NCI-H510A (cell line): ENCODE measurements around the gene PRKAG2.
"Not testable (repeated sequence)": the region's sequence is repeated elsewhere in the genome, so short reads cannot be mapped to it uniquely, and the experiment has no call there.

Source experiments
- DNase-seq: peaks from one replicate; lab custom pipeline; 2025; lab: John Stamatoyannopoulos, UW

The PRKAG2 gene

GRCh38 chr7:151876899-151877777 is at the start of gene PRKAG2:
Gene PRKAG2 (minus strand): TSS chr7:151877115. CDS start chr7:151876620, 495 bp downstream.
- DNase-seq, result no peak

GRCh38 chr7:151926336-151926712 is 49.4 kb upstream of the PRKAG2 start:
- no peak for DNase-seq

GRCh38 chr7:151925446-151926335 is 48.8 kb upstream of the PRKAG2 start:
- DNase-seq, result no peak

- no peak for DNase-seq
Measured at GRCh38 chr7:151924508-151924907, 47.6 kb upstream of the PRKAG2 start.

GRCh38 chr7:151924001-151924400 is 47.1 kb upstream of the PRKAG2 start:
- DNase-seq, result no peak

GRCh38 chr7:151923097-151923876 is 46.4 kb upstream of the PRKAG2 start:
- DNase-seq, result no peak

- no peak for DNase-seq
Measured at GRCh38 chr7:151921451-151921850, 44.5 kb upstream of the PRKAG2 start.

- no peak for DNase-seq
Measured at GRCh38 chr7:151920488-151920887, 43.6 kb upstream of the PRKAG2 start.

GRCh38 chr7:151919595-151919994 is 42.7 kb upstream of the PRKAG2 start:
- no peak for DNase-seq

GRCh38 chr7:151918510-151918843 is 41.6 kb upstream of the PRKAG2 start:
- no peak for DNase-seq

- DNase-seq, result no peak
Measured at GRCh38 chr7:151917791-151918509, 41.0 kb upstream of the PRKAG2 start.

GRCh38 chr7:151914051-151914450 is 37.1 kb upstream of the PRKAG2 start:
- DNase-seq, result no peak

GRCh38 chr7:151910655-151911054 is 33.7 kb upstream of the PRKAG2 start:
- DNase-seq, result not testable (repeated sequence)

GRCh38 chr7:151907115-151907514 is 30.2 kb upstream of the PRKAG2 start:
- DNase-seq, result not testable (repeated sequence)

- DNase-seq, result no peak
Measured at GRCh38 chr7:151905766-151906165, 28.9 kb upstream of the PRKAG2 start.

- DNase-seq, result no peak
Measured at GRCh38 chr7:151905353-151905752, 28.4 kb upstream of the PRKAG2 start.

- no peak for DNase-seq
Measured at GRCh38 chr7:151904270-151904669, 27.4 kb upstream of the PRKAG2 start.

GRCh38 chr7:151903249-151904032 is 26.5 kb upstream of the PRKAG2 start:
- no peak for DNase-seq

GRCh38 chr7:151902311-151902710 is 25.4 kb upstream of the PRKAG2 start:
- DNase-seq, result no peak

GRCh38 chr7:151901828-151902227 is 24.9 kb upstream of the PRKAG2 start:
- no peak for DNase-seq
